Measurements from ENCODE around the gene BSN.

Gene BSN

GRCh38 chr3:49556500-49557275, 2.4 kb downstream of the BSN start:
- H3F3A ChIP-seq (ENCODE audit: insufficient read depth, low read length), result no peaks in the 10 kb centered on the region
- H3K9ac ChIP-seq (ENCODE audit: low read length), result no peak overlapping the region
- H3K79me2 ChIP-seq (ENCODE audit: insufficient read depth, low read length), result no peaks in the 10 kb centered on the region
- H4K20me1 ChIP-seq (ENCODE audit: insufficient read depth, low read length), result no peaks in the 10 kb centered on the region
- no peaks in the 10 kb centered on the region for H3K9me2 ChIP-seq (ENCODE audit: low read depth, low read length)
- no peak overlapping the region for H3K27ac ChIP-seq (ENCODE audit: low read depth, low read length, poor library complexity, severe bottlenecking)
- H3K9me3 ChIP-seq (ENCODE audit: low read length), result no peaks in the 10 kb centered on the region
- no peak overlapping the region for H3K4me3 ChIP-seq (ENCODE audit: low read depth, low read length, poor library complexity, severe bottlenecking)
- no peak overlapping the region for H2AFZ ChIP-seq (ENCODE audit: low read length)
- no peaks in the 10 kb centered on the region for H3K36me3 ChIP-seq (ENCODE audit: insufficient read depth, low read length)
- peaks cover 15% of the 10 kb centered on the region for H3K4me1 ChIP-seq (ENCODE audit: insufficient read depth, low read length, severe bottlenecking)
- TF ChIP-seq EZH2 (IDR thresholded peaks at IDR 0.05; ENCODE audit: borderline replicate concordance, low read length) (no peak), CTCF (IDR thresholded peaks at IDR 0.05; ENCODE audit: low read length) (no peak)
- H3K27me3 ChIP-seq (ENCODE audit: insufficient read depth, low read length), result peaks cover 12% of the 10 kb centered on the region; the same call in 1 of the 2 replicates
- H3K4me2 ChIP-seq (ENCODE audit: low read length), result no peak overlapping the region

GRCh38 chr3:49563040-49563578, 8.8 kb downstream of the BSN start:
- no peaks in the 10 kb centered on the region for H4K20me1 ChIP-seq (ENCODE audit: insufficient read depth, low read length)
- no peaks in the 10 kb centered on the region for H3F3A ChIP-seq (ENCODE audit: insufficient read depth, low read length)
- 0 out of 2 replicates have a peak, but pooled peaks cover 10% of the 10 kb centered on the region for H3K27me3 ChIP-seq (ENCODE audit: insufficient read depth, low read length)

GRCh38 chr3:49563766-49564165, 9.5 kb downstream of the BSN start:
- no peaks in the 10 kb centered on the region for H3K36me3 ChIP-seq (ENCODE audit: insufficient read depth, low read length)
- H2AFZ ChIP-seq (ENCODE audit: low read length), result no peak overlapping the region
- H3K4me1 ChIP-seq (ENCODE audit: insufficient read depth, low read length, severe bottlenecking), result no peaks in the 10 kb centered on the region
- H3F3A ChIP-seq (ENCODE audit: insufficient read depth, low read length), result no peaks in the 10 kb centered on the region
- no peaks in the 10 kb centered on the region for H3K9me3 ChIP-seq (ENCODE audit: low read length)
- no peaks in the 10 kb centered on the region for H4K20me1 ChIP-seq (ENCODE audit: insufficient read depth, low read length)
- 0 out of 2 replicates have a peak, but pooled peaks cover 5% of the 10 kb centered on the region for H3K27me3 ChIP-seq (ENCODE audit: insufficient read depth, low read length)
- TF ChIP-seq CTCF (IDR thresholded peaks at IDR 0.05; ENCODE audit: low read length) (no peak), EZH2 (IDR thresholded peaks at IDR 0.05; ENCODE audit: borderline replicate concordance, low read length) (no peak)
- H3K9me2 ChIP-seq (ENCODE audit: low read depth, low read length), result no peaks in the 10 kb centered on the region
- H3K4me2 ChIP-seq (ENCODE audit: low read length), result no peak overlapping the region
- H3K4me3 ChIP-seq (ENCODE audit: low read depth, low read length, poor library complexity, severe bottlenecking), result no peak overlapping the region
- no peak overlapping the region for H3K27ac ChIP-seq (ENCODE audit: low read depth, low read length, poor library complexity, severe bottlenecking)
- H3K79me2 ChIP-seq (ENCODE audit: insufficient read depth, low read length), result no peaks in the 10 kb centered on the region
- H3K9ac ChIP-seq (ENCODE audit: low read length), result no peak overlapping the region

More at GRCh38 chr3:49563040-49563578, 8.8 kb downstream of the BSN start:
- Histone ChIP-seq H3K27ac (ENCODE audit: low read depth, low read length, poor library complexity, severe bottlenecking) (no peak overlapping the region), H3K4me1 (ENCODE audit: insufficient read depth, low read length, severe bottlenecking) (no peaks in the 10 kb centered on the region), H2AFZ (ENCODE audit: low read length) (no peak overlapping the region), H3K79me2 (ENCODE audit: insufficient read depth, low read length) (no peaks in the 10 kb centered on the region), H3K4me3 (ENCODE audit: low read depth, low read length, poor library complexity, severe bottlenecking) (no peak overlapping the region), H3K4me2 (ENCODE audit: low read length) (no peak overlapping the region), H3K9me3 (ENCODE audit: low read length) (no peaks in the 10 kb centered on the region), H3K36me3 (ENCODE audit: insufficient read depth, low read length) (no peaks in the 10 kb centered on the region), H3K9me2 (ENCODE audit: low read depth, low read length) (no peaks in the 10 kb centered on the region), H3K9ac (ENCODE audit: low read length) (no peak overlapping the region)
- TF ChIP-seq CTCF (IDR thresholded peaks at IDR 0.05; ENCODE audit: low read length) (no peak), EZH2 (IDR thresholded peaks at IDR 0.05; ENCODE audit: borderline replicate concordance, low read length) (no peak)

All from OCI-LY1 (cell line).